Measurements from ENCODE around the gene CFAP99.

CFAP99 gene

DNA sequence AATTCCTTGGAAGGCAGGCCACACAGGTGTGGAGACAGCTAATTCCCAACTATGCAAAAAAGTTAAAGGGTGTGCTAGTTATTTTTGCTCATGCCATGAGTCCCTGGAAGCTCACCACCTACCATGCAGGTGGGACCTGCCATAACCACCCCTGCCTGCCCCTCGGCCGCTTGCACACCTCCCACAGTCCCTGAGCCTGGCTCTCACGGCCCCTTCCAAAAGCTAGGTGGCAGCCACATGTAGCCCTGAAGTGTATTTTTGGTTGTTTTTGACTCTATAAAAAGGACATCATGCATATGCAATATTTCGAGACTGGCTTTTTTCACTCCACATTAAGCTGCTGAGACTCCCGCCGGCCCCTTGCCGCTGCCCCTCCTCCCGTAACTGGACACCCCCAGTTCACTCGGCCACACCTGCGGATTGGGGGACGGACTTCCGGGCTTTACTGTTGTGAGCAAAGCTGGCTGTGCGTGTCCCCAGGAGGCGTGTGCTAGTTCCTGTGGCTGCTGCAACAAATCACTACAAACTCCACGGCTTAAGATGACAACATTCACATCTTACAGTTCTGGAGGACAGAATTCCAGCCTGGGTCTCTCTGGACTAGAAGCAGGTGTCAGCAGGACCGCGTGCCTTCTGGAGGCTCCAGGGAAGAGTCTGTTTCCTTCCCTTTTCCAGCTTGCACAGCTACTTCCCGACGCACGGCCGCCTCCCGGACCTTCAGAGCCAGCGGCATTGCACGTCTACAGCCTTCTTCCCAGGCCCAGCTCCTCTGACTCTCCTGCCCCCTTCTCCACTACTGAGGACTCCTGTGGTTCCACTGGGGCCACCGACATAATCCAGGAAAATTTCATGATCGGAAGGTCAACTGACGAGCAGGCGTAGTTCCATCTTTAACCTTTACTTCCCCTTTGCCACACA lies 25.1 kb upstream of the CFAP99 start:
- peak; percentile 21 for DNase-seq

DNA sequence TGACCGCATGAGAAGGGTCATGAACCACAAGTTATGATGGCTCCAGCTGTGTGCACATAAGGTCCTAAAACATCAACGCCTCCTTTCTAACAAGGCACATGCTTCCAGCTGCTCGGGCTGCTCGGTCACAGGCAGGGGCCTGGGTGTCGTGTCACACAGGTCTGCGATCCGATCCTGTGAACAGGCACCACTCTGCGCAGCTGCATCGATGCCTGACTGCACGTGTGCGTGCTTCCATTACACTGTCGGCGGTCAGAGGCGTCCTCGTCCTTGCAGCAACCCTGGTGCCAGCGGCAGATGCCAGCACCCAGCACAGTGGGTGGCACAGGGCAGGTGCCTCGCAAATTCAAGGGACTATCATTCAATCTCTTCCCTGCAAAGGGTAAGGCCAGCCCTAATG lies 24.2 kb upstream of the CFAP99 start:
- DNase-seq = no peak

DNA sequence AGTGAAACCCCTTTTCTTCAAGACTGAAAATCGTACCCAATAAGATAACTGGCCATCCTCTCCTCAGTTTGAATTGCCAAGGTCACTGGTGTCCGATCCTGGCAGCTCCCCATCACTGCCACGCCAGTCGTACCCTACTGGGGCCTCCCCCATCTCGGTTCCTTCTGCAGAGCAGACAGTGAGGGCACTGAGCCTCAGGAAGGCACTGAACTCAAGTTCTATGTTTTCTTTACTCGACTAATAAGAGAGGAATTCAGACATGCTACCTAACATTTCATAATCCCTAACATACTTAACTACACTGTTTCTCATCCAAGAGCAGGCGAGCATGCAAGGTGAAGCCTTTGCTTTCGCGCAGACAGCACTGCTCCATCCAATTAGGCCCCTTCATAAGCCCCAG lies 23.7 kb upstream of the CFAP99 start:
- DNase-seq = no peak

DNA sequence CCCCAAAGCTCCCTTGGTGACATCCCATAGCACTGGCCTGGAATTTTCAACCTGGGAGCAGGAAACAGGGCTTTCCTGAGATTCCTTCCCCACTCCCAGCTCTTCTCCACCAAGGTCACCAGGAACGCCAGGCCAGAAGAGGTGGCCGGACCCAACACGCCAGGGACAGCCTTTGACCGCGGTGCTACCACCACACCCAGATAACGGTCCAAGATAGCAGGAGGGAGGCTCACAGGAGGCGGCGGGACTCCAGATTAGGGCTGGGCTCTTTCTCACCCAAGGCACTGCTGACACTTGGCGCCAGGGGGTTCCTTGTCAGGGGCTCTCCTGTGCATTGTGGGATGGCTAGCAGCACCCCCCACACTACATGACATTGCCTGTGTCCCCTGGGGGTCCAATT lies 23.2 kb upstream of the CFAP99 start:
- DNase-seq = no peak

DNA sequence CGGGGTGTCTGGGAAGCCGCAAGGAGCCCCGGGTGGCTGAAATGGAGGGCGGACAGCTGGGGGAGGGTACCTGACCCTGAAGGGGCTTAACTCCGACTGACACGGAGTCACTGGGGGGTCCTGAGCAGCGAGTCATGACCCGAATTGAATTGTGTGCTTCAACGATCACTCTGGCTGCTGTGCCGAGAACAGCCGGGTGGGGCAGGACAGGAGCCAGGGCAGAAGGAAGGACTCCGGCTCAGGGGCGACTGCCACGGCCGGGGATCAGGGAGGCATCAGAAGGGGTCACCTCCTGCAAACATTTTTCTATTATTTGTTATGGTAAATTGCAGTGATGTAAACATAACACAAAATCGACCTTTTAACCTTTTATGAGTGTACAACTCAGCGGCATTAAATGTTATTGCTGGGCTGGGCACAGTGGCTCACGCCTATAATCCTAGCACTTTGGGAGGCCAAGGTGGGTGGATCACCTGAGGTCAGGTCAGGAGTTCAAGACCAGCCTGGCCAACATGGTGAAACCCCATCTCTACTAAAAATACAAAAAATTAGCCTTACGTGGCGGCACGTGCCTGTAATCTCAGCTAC lies 21.9 kb upstream of the CFAP99 start:
- DNase-seq = no peak

DNA sequence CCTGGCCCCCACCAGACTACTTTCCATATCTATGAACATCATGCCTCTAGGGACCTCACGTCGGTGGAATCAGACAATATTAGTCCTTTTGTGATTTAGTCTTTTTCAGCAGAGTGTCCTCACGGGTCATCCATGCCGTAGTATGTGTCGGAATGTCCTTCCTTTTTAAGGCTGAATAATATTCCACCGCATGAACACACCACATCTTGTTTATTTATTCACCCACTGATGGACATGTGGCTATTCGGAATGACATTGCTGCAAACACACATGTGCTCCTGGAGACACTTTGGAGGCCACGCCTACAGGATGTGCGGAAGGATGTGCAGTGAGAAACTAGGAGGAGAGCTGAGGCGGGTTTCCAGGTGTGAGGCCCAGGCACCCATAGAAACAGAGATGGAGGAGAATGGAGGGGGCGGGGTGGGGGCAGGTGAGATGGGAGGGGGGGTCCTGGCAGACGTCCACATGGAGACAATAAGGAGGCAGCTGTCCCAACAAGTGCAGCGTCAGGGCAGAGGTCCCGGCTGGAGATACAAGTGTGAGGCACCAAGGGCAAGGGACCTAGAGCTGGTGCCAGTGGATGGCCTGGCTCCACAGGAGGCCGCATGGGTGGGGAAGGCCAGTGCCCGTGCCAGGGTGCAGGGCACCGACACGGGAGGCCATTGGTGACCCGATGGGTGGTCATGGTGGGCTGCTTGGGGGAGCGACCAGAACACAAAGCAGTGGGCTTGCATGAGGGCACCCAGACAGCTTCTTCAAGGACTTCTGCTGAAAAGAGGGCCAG lies 21.0 kb upstream of the CFAP99 start:
- no peak for DNase-seq

DNA sequence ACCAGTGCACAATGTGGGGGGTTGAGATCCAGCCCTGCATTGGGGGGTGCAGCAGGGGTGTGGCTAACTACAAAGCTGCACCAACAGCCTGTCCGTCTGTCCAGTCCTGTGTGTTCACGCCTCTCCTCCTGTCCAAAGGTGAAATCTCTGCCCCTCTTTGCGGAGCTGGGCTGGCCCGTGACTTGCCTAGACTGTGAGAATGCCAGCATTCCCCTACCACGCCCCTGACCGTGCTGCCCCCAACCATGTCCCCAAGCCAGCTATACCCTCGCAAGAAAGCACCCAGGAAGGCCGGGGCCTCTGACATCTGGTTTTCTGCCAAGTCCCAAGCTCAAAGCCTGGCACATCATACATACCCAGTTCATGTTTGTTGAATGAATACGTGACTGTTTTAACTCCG lies 19.5 kb upstream of the CFAP99 start:
- DNase-seq = no peak

DNA sequence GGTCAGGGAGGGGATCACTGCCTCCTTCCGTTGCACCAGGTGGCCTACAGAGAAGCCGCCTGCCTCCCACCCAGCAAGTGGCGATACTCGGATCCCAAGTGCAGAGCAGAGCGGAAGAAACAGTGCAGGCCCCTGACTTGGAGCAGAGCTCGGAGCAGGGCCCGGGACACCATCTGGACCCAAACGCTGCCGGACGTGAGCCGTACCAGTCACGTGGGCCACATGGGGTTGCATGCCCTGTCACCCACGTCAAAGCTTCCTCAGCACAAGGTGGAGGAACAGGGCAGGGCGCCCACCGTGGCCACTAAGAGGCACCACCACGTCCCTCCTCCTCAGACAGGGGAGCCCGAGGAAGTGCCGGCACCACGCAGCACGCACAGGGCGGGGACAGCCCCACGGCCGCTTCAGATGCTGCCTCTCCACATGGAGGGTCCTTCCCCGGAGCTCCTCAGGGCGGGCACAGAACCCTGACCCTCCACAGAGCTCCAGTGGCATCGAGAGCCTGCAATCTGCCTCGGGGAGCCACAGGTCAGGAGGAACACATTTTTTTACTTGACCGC lies 19.0 kb upstream of the CFAP99 start:
- DNase-seq = no peak

DNA sequence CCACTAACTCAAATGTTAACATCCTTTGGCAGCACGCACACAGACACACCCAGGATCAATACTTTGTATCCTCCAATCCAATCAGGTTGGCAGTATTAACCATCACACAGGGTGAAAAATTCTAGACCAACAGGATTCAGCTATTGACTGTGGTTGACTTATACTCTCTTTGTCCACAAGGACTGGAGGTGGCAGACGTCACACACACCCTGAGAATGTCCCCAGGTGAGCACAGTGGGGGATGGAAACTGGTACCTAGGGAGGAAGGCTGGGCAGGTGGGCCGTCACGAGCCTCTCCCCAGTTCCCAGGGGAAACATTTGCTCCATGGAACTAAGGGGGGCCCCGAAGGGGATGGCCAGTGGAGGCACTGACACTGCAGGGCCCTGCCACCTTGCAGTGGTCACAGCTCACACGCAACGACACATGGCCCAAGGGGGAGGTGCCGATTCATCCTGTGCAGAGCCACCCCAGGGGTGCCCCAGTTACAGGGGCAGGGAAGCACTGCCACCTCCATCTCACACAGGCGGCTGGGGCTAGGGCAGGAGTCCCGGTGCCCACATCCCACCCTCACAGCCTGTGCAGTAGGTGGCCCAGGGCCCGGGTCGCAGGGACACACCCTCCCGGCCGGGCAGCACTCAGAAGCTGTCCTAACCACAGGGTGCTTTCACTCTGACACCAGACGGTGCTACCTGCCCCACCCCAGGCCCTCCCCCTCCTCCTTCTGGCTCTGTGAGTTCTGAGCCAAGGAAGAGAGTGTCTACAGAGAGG lies 17.7 kb upstream of the CFAP99 start:
- no peak for DNase-seq

DNA sequence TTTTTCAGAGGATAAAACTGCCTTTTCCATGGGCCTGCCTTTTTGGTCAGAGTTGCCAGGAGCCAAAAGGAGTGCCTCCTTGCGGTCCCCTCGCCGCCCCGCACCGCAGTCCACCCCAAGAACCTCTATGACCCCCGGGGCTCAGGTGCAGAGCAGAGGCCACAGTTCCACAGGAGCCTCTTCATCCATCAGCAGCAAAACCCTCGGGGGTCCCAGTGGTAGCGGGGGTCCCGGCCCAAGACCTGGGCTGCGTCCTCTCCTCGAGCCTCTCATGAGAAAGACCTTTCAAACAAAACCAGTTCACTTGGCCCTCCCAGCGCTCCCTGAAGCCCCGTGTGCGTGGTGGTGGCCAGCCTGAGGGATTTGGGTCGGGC lies 17.2 kb upstream of the CFAP99 start:
- DNase-seq = no peak

DNA sequence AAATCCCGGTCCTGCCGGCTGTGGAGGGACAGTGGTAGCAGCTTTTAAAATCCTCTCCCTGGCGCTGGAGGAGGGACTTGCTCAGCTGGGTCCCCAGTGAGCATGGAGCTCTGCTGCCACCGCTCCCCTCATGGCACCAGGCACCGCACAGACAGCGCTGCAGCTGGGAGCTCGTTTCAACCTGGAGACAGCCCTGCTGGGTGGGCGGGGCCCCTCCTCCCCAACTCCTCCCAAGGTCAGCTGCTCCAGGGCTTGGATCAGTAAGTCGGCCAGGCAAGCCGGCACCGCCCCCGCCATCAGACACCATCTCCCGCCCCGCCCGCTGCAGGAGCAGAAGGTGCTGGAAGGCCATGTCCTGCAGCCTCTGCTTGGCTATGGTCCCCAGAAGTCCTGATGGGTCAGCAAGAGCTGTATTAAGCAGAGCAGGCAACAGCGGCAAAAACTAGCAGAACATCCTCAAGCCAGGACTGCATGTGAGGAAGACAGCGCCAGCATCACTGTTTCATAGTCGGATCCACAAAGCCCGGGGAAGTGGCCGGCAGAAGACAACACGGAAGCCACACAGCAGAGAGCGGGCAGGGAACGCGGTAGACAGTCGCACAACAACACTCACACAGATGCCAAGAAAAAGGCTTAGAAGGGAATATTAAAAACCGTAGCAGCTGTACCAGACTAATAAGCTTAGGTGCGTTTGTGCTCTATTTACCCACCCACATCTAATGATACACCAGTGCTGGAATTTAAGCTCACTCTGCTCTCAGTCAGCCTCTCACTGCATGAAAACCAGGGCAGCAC lies 16.5 kb upstream of the CFAP99 start:
- DNase-seq = peak; percentile 57

DNA sequence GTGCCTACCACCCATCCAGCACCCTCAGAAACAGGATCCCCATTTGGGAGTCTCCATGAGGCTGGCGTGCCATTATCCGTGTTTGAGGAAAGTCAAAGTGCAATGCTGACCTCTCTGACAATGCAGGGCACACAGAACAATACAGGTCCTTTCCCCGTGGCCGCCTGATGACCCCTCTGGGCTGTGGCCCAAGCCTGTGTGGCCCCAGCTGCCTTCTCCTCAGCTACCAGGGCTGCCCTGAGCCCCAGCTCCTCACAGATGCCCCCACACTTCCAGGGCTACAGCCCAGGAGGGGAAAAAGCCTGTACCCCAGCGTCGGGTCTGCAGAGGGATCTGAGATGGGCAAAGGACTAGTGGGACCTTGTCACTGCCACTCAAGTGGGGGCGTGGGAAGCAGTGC lies 15.8 kb upstream of the CFAP99 start:
- DNase-seq = no peak

DNA sequence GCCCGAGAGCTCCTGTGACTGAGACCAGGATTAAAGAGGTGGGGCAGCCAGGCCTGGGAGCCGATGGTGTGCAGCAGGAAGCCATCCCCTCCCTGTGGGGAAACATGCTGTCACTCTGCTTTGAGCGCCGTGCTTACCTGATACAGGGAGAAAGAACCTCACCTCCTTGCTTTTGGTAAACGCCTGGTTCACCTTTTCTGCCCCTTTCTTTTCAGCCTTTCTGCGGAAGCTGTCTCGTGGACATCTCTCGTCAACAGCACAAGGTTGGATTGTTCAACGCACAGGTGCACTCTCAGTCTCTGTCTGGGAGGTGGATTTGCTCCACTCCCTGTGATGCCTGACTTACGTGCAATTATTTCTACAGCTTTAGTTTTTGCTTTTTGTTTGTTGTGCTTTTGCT lies 12.3 kb upstream of the CFAP99 start:
- no peak for DNase-seq

DNA sequence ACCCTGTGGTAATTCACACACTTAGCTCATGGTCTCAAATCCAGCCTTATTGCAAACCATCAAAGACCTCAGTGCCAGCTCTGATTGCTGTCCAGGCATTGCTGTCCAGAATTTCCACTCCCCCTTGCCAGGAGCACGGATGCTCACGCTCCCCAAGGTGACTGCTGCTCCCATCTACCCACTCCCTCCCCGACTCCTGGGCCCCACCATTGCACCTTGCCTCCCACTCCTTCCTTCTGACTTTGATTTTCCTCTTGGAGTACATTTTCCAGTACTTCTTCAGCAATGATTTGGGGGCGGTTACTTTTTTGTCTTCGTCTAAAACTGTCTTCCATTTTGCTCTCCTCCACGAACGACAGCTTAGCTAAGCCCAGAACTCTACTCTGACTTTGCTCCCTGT lies 11.8 kb upstream of the CFAP99 start:
- DNase-seq = no peak

DNA sequence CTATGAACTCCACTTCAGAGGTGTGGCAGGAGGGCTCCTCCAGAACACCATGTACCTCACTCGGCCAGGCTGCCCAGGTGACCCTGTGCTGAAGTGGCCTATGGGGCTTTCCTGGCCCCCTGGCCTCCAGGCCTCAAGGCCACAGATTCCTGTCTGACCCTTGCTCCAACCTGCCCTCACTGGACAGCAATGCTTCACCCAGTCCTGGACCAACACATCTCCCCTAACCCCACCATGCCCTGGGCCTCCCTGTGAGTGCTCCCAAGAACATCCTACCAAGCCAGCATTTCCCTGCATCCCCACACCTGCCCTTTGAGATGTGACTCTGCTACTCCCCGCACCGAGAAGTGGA lies 10.8 kb upstream of the CFAP99 start:
- no peak for DNase-seq

DNA sequence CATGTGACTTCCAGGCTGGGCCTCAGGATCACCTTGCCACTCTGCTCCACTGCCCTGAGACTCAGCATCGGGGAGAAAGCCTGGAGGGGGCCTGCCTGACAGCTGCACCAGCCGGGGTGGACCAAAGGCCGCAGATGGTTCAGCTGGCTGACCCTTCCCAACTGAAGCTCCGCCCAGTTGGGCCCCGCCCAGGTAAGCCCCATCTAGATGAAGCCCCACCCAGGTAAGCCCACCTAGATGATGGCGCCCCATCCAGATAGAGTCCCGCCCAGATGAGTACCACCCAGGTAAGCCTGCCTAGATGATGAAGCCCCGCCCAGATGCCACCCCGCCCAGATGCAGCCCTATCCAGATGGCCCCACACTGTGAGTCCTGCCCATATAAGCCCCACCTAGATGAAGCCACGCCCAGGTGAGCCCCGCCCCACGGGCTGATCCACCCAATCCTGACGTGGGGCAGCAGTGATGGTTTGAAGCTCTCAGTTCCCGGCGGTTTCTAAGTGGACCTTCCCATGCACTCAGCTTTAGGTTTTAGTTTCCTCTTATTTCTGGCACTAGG lies 10.3 kb upstream of the CFAP99 start:
- no peak for DNase-seq

DNA sequence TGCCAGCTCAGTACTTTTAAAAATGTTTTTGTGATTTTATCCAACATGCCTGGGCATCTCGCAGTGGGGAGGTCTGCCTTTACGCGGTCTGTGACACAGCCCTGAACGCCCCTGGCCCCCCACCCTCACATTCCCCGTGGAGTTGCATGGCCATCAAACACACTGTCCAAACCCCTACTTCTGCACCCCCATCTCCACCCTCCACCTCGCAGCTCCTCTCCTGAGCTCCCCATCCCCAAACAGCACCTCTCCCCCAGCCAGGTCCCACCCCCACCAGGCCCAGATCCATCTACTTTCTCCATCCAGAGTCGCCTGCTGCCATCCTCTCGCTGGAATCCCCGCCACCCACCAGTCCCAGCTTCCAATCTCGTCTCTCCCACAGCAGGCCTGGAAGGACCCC lies 9.8 kb upstream of the CFAP99 start:
- no peak for DNase-seq

DNA sequence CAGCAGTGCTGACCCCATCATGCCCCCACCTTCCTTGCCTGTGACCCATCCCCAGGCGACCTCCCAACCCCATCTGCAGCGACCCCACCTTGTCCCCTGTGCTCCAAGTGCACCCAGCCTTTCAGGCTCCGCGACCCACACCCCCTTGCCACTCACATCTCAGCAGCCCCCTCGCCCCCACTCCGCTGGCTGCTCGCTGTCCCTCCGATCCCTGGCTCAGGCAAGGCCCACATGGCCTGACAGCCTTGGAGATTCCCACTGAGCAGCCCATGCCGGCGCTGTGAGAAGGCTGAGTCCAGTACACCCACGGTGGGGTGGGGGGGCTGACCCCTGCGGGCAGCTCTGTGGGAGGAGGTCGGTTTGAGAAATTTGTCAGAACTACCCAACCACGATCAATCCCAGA lies 9.4 kb upstream of the CFAP99 start:
- no peak for DNase-seq

DNA sequence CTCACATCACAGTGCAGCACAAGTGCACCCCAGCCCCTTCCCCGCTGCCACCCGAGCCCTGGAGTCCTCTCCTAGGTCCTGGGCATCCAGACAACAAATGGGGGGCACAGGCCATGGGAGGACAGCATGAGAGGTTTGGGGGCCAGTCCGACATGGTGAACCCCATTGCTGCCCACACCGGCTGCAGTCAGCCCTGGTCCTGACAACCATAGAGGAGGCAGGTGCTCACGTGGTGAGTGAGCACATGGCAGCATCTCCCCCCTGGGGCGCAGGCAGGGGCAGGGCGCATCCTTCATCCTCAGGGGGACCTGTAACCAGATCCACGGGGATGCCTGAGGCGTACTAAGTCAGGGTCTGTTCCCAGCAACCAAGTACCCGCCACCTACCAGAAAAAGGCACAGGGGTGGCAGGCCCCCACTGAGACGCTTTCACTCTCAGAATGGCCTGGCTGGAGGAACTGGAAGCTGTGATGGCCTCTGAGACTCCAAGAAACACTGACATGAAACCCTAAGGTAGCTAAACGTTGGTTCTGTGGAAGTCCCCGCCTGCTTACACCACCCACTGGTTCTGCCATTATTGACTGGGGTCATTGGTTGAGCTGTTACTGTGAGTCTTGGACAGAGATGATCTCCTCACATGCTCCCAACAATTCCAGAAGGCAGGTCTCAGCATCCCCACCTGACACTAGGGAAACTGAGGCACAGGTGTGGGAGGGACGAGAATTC lies 6.8 kb upstream of the CFAP99 start:
- no peak for DNase-seq

DNA sequence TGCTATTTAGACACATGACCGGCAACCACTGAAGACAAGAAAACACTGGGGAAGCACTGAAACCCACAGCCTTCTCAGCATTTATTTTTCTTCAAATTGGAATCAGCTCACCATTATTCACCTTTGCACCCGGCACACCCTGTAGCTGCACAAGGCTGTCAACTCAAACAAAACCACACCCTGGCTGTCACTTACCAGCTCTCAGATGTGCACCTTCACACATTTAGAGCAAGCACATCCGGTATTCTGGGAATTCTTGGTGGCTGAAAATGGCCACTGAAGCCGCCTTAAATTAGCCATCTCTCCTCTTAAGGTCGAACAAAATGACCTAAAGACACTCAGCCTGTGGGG lies 6.2 kb upstream of the CFAP99 start:
- DNase-seq = peak; percentile 72

All from CD4-positive, alpha-beta T cell treated with Interleukin-17A for 4 hours (primary cell).